GM12801 (cell line): ENCODE results near the gene APOC3.

Source experiments
- TF ChIP-seq, protein P1 (sequence below): IDR thresholded peaks from one replicate; pipeline ENCODE4 v1.5.1; 2011; ENCODE audit warnings: control low read depth; ENCODE audit not compliant: insufficient read length; ENCODE audit errors: extremely low read depth

APOC3 gene

GRCh38 chr11:116807601-116808261, 22.0 kb upstream of the APOC3 start:
- TF ChIP-seq, protein P1, sequence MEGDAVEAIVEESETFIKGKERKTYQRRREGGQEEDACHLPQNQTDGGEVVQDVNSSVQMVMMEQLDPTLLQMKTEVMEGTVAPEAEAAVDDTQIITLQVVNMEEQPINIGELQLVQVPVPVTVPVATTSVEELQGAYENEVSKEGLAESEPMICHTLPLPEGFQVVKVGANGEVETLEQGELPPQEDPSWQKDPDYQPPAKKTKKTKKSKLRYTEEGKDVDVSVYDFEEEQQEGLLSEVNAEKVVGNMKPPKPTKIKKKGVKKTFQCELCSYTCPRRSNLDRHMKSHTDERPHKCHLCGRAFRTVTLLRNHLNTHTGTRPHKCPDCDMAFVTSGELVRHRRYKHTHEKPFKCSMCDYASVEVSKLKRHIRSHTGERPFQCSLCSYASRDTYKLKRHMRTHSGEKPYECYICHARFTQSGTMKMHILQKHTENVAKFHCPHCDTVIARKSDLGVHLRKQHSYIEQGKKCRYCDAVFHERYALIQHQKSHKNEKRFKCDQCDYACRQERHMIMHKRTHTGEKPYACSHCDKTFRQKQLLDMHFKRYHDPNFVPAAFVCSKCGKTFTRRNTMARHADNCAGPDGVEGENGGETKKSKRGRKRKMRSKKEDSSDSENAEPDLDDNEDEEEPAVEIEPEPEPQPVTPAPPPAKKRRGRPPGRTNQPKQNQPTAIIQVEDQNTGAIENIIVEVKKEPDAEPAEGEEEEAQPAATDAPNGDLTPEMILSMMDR = no peak

GRCh38 chr11:116808262-116809175, 21.2 kb upstream of the APOC3 start:
- TF ChIP-seq, protein P1 = no peak

GRCh38 chr11:116811194-116811593, 18.5 kb upstream of the APOC3 start:
- TF ChIP-seq, protein P1 = no peak

DNA sequence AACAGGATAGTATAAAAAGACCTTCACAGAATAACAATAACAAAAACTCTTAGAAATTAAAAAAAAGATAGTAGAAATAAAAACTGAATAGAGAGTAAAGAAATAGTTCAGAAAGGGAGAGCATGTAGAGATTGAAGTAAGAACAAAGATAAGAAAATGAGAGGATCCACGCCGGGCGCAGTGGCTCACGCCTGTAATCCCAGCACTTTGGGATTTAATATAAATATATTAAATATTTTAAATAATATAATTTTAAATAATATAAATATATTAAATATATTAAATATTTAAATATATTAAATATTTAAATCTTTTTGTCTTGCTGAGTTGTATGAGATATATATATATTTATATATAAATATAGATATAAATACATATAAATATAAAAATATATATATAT, 17.6 kb upstream of the APOC3 start:
- TF ChIP-seq, protein P1 = no peak

DNA sequence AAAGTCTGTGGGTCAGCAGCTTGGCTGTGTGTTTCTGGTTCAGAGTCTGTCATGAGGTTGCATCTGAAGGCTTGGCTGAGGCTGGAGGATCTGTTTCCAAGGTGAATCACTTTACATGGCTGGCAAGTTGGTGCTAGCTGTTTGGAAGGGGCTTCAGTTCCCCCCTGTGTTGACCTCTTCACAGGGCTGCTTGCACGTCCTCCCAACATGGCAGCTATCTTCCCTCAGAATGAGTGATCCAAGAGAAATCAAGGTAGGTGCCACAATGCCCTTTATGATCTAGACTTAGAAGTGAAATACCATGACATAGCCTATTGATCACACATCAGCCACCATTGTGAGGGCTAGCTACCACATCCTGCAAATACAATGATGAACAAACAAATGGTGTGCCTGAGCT, 16.5 kb upstream of the APOC3 start:
- TF ChIP-seq, protein P1 = no peak

DNA sequence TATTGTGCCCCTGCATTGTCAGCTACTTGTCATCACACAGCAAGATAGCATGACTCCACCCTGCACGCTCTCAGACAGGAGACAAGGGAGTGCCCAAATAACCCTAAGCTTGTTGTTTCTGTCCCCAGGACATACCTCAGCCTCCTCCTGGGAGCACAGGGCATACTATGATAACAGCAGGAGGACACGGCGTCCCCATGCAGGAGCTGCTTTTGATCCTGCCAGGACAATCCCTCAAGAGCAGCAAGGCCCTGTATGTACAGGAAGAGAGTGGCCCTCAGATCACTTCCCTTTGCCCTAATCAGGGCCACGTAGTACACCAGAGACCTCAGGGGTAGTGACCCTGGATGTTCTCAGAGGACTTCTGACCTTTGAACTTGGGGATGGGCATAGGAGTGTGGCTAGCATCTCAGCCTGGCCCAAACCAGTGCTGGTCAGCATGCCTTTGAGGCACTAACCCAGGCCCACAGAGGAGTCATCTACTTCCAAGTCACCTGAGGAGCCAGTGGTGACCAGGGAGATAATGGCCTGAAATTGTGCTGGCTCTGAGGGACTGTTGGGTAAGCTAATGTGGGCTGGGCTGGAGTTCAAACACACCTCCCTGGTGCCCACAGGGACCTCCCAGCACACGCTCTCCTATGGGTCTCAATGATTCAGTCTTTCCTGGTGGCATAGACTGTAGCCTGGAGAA, 15.8 kb upstream of the APOC3 start:
- TF ChIP-seq, protein P1 = no peak

DNA sequence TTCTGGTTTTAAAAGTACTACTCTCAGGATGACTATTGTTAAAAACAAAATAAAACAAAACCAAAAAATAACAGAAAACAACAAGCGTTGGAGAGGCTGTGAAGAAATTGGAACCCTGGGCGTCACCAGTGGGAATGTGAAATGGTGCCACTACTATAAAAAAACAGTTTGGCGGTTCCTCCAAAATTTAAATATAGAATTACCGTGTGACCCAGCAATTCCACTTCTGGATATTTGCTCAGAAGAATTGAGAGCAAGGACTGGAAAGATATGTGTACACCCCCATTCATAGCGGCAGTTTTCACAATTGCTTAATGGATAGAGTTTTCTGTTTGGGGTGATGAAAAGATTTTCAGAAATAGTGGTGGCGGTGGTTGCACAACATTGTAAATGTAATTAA, 15.2 kb upstream of the APOC3 start:
- TF ChIP-seq, protein P1 = no peak
